Suppressor macrophage (primary cell): ENCODE results near the gene ELOA.
"Not testable (repeated sequence)": the region's sequence is repeated elsewhere in the genome, so short reads cannot be mapped to it uniquely, and the experiment has no call there.

Experiments used
- DNase-seq, 4 experiments: peaks; one replicate each; pipeline ENCODE4 v3.0.0-alpha.2; 2020 to 2022

ELOA gene

GRCh38 chr1:23801876-23802275 lies 58.6 kb downstream of the ELOA start:
- DNase-seq = no peak

GRCh38 chr1:23802809-23803342 lies 59.6 kb downstream of the ELOA start:
- DNase-seq = not testable (repeated sequence)

GRCh38 chr1:23803674-23804073 lies 60.4 kb downstream of the ELOA start:
- DNase-seq = no peak

DNA sequence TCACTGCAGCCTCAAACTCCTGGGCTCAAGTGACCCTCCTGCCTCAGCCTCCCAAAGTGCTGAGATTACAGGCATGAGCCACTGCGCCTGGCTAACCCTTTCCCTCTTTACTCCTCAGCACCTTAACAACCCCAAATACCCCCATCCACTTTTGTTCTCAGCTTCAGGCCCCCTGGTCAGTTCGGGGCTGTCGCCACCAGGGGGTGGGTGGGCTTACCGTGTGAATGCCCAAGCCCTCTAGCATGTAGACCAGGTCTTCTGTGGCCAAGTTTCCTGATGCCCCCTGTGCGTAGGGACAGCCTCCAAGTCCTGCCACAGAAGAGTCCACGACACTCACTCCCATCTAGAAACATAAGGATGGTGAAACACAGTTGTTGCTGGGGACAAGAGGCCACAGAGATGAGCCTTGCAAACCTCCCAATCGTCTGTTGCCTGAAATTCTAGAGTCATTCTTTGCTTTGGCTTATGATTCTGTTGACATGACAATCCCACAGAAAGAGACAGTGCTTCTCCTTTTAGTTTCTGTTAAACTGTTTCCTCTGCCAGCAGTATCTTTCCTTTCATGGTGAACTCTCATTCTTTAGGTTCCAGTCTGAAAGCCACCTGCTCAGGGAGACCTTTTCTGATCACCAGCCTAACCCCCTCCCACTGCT lies 61.0 kb downstream of the ELOA start:
- peak; percentile 32 to 58 (median 53) for DNase-seq

DNA sequence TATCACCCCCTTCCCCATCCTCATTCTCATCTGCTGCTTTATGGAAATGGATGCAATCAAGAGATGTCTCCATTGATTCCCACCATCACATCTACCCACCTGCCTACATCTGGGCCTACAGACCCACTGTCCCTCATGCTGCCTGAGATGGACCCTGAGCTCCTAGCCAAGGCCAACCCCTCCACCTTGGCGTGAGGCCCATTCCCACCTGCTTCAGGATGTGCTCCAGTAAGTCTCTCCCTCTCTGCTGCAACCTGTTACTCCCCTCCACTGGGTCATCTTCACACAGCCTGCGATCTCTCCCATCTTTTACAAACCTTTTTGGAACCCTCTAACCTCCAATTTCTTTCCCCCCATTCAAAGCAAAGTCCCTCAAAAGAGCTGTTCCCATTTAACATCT lies 61.8 kb downstream of the ELOA start:
- no peak for DNase-seq

GRCh38 chr1:23806280-23806679 lies 63.0 kb downstream of the ELOA start:
- DNase-seq = no peak

GRCh38 chr1:23807453-23807852 lies 64.2 kb downstream of the ELOA start:
- peak; percentile 16 to 56 (median 43) for DNase-seq

DNA sequence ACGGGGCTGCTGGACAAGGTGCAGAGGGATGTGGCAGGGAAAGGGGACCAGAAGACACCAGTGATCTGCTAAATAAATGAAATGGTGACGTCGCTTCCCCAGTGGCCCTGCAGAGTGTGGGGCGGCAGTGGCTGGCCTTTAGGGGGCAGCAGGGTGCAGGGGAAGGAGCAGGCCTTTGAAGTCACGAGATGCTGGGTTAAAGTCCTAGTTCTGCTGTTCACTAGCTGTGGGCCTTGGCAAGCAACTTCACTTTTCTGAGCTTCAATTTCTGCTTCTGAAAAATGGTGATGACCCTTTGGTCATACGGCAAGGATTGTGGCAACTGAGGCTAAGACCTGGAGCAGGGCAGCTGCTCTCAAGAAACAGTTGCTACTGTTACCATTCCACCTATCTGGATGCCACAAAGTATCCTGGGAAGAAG lies 66.5 kb downstream of the ELOA start:
- peak; percentile 94 to 97 (median 96) for DNase-seq

DNA sequence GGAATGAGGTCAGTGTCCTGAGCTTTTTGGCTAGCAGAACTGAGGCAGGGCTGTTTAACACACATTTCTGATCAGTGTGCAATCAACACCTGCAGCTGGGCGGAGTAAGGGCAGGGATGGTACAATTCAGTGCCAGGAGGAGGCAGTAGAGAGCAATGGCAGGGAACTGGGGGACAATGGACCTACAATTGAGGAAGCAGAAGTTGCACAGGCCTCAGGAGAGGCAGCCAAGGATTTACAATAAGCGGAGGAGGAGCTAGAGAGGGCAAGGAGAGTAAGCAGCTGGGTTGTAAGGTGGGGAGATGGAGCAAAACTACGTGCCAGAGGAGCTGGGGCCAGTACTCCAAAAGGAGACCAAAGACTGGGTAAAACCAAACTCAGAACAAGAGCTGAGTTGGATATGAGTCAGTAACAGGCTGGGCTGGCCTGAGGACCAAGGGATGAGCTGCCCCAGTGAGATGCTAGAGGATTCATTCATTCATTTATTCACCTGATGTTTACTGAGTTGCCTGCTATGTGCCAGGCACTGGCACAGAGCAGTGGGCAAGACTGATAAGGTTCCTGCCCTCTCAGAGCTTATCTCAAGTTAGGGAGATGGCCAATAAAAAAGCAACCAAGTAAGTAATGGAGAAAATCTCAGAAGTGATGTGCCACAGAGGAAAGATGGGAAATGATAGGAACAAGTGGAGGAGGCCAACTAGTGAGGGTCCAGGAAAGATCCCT lies 67.7 kb downstream of the ELOA start:
- DNase-seq = peak; percentile 87 to 94 (median 91)
